HCT116 (cell line): ENCODE results near the gene SLC35F3. TPM values are rescaled to one million over a fixed set of nuclear protein-coding genes. Genes with fewer than 3 reads are reported as not detected.

Experiments
- ATAC-seq: fragments of 200-7000 bp; cut with Tn5 transposase; 2 replicates; pipeline ENCODE4 v1.9.1; 2020; ENCODE audit warnings: mild to moderate bottlenecking, moderate library complexity
- BruUV-seq: library from RNA; stranded (reverse); fragments of 400-500 nt; replicated peaks from 2 replicates; lab custom pipeline; 2021; lab: Mats Ljungman, UMichigan
- CTCF ChIA-PET: fragments of 300-600 bp; sonication (Branson Sonifier 250); formaldehyde crosslinking; loops from one replicate; lab custom pipeline; 2021; ENCODE audit warnings: antibody characterized with exemption; lab: Charles Lee
- POLR2A ChIA-PET: fragments of 300-600, 350-600 bp; sonication (Branson Sonifier 250); formaldehyde crosslinking; loops from one replicate; lab custom pipeline; 2021; ENCODE audit warnings: antibody characterized with exemption; lab: Charles Lee
- RAD21 ChIA-PET, 2 experiments: fragments of 300-600 bp; sonication (Branson Sonifier 250); formaldehyde crosslinking; loops; one replicate each; lab custom pipeline; 2023; ENCODE audit warnings: low total read pairs in 2 of 2; ENCODE audit not compliant: uncharacterized antibody in 2 of 2, unreplicated experiment in 2 of 2, low non-redundant PET in 1 of 2; lab: Charles Lee
- DNase-seq: peaks from one replicate; pipeline ENCODE4 v3.0.0-alpha.2; 2010; ENCODE audit warnings: low read depth, low spot score
- H2AFZ ChIP-seq: fragments of 200-600 bp; shearing (Covaris generic), sonication (generic); 2 replicates; pipeline ENCODE4 v1.6.1; 2017; ENCODE audit warnings: low read depth, mixed run types, mixed read lengths, antibody characterized with exemption, low read length; ENCODE audit not compliant: poor library complexity, severe bottlenecking
- H3K27ac ChIP-seq: 2 replicates; pipeline ENCODE4 v1.5.1; 2012; ENCODE audit warnings: low read depth, low read length
- H3K27me3 ChIP-seq: fragments of 200-600 bp; sonication (generic); 2 replicates; pipeline ENCODE4 v1.6.1; 2016; ENCODE audit warnings: mixed run types, low read length, mixed read lengths; ENCODE audit not compliant: insufficient read depth
- H3K36me3 ChIP-seq, 2 experiments: fragments of 200-500 bp in 1 of 2; fragments of 200-600 bp in 1 of 2; sonication (Bioruptor generic) in 1 of 2; sonication (generic) in 1 of 2; 2 replicates each; pipeline versions ENCODE4 v1.5.1 to v1.6.1; 2014 to 2016; ENCODE audit warnings: low read length in 2 of 2, inconsistent platforms in 1 of 2, mixed read lengths in 1 of 2, mixed run types in 1 of 2; ENCODE audit not compliant: insufficient read depth in 2 of 2, control insufficient read depth in 1 of 2
- H3K4me1 ChIP-seq, 2 experiments: fragments of 200-600 bp in 1 of 2; sonication (generic) in 1 of 2; 2 replicates each; pipeline versions ENCODE4 v1.5.1 to v1.6.1; 2012 to 2017; ENCODE audit warnings: low read length in 2 of 2, inconsistent platforms in 1 of 2, mild to moderate bottlenecking in 1 of 2, mixed read lengths in 1 of 2, mixed run types in 1 of 2, moderate library complexity in 1 of 2; ENCODE audit not compliant: insufficient read depth in 2 of 2, control insufficient read depth in 1 of 2
- H3K4me2 ChIP-seq: fragments of 200-600 bp; sonication (generic); 2 replicates; pipeline ENCODE4 v1.6.1; 2017; ENCODE audit warnings: mixed run types, low read length, mixed read lengths
- H3K4me3 ChIP-seq, 2 experiments: fragments of 200-600 bp in 1 of 2; sonication (generic) in 1 of 2; replicated peaks in 1 of 2; 2 replicates each; pipeline ENCODE4 v1.5.1; 2011 to 2016; ENCODE audit warnings: low read length in 2 of 2, control low read depth in 1 of 2, low read depth in 1 of 2, mild to moderate bottlenecking in 1 of 2, mixed read lengths in 1 of 2, mixed run types in 1 of 2
- H3K79me2 ChIP-seq: fragments of 200-600 bp; sonication (generic); 2 replicates; pipeline ENCODE4 v1.6.1; 2017; ENCODE audit warnings: mild to moderate bottlenecking, mixed run types, low read length, moderate library complexity, mixed read lengths; ENCODE audit not compliant: insufficient read depth
- H3K9ac ChIP-seq: fragments of 200-600 bp; sonication (generic); 2 replicates; pipeline ENCODE4 v1.6.1; 2016; ENCODE audit warnings: low read length, mixed read lengths
- H3K9me2 ChIP-seq: fragments of 200-600 bp; sonication (generic), shearing (Covaris generic); 2 replicates; pipeline ENCODE4 v1.6.1; 2017; ENCODE audit warnings: mixed run types, mild to moderate bottlenecking, moderate library complexity; ENCODE audit not compliant: insufficient read depth
- H3K9me3 ChIP-seq, 2 experiments: fragments of 200-500 bp in 1 of 2; fragments of 200-600 bp in 1 of 2; sonication (Bioruptor generic) in 1 of 2; sonication (generic) in 1 of 2; 2 replicates each; pipeline ENCODE4 v1.6.1; 2014 to 2017; ENCODE audit warnings: low read length in 2 of 2, mixed read lengths in 2 of 2, inconsistent platforms in 1 of 2, low read depth in 1 of 2, mild to moderate bottlenecking in 1 of 2, mixed run types in 1 of 2, moderate library complexity in 1 of 2; ENCODE audit not compliant: control insufficient read depth in 1 of 2, insufficient read depth in 1 of 2
- H4K20me1 ChIP-seq: fragments of 200-600 bp; sonication (generic), shearing (Covaris generic); 2 replicates; pipeline ENCODE4 v1.6.1; 2017; ENCODE audit warnings: mixed run types, mild to moderate bottlenecking, moderate library complexity; ENCODE audit not compliant: insufficient read depth
- CEBPB ChIP-seq: IDR thresholded peaks from 2 replicates; pipeline ENCODE4 v1.6.1; 2012; ENCODE audit warnings: low read depth
- ELF1 ChIP-seq: IDR thresholded peaks from 2 replicates; pipeline ENCODE4 v1.6.1; 2012; ENCODE audit warnings: low read depth, borderline replicate concordance
- EZH2 ChIP-seq: fragments of 200-600 bp; sonication (generic); IDR thresholded peaks from 2 replicates; pipeline ENCODE4 v1.6.1; 2017; ENCODE audit warnings: antibody characterized with exemption, mixed run types
- EZH2phosphoT487 ChIP-seq: fragments of 200-600 bp; IDR thresholded peaks from 2 replicates; pipeline ENCODE4 v1.6.1; 2018; ENCODE audit warnings: antibody characterized with exemption, borderline replicate concordance
- FOSL1 ChIP-seq: IDR thresholded peaks from 2 replicates; pipeline ENCODE4 v1.6.1; 2012; ENCODE audit warnings: low read depth
- JUND ChIP-seq: IDR thresholded peaks from 2 replicates; pipeline ENCODE4 v1.6.1; 2012
- POLR2A ChIP-seq: IDR thresholded peaks from 2 replicates; pipeline ENCODE4 v1.7.0; 2011; ENCODE audit warnings: borderline replicate concordance; ENCODE audit not compliant: insufficient read depth, insufficient read length; ENCODE audit errors: extremely low read depth
- POLR2AphosphoS5 ChIP-seq: IDR thresholded peaks from 2 replicates; pipeline ENCODE4 v1.6.1; 2011; ENCODE audit warnings: mild to moderate bottlenecking, low read depth, low read length, moderate library complexity
- RAD21 ChIP-seq: IDR thresholded peaks from 2 replicates; pipeline ENCODE4 v1.6.1; 2012; ENCODE audit warnings: low read depth, mild to moderate bottlenecking
- SP1 ChIP-seq: IDR thresholded peaks from 2 replicates; pipeline ENCODE4 v1.6.1; 2012; ENCODE audit warnings: low read depth
- SRF ChIP-seq: IDR thresholded peaks from 2 replicates; pipeline ENCODE4 v1.6.1; 2012; ENCODE audit warnings: low read depth
- YY1 ChIP-seq: IDR thresholded peaks from 2 replicates; pipeline ENCODE4 v1.6.1; 2011; ENCODE audit warnings: low read length, low read depth, moderate library complexity, mild to moderate bottlenecking; ENCODE audit not compliant: insufficient replicate concordance; ENCODE audit errors: extremely low read depth
- ZFX ChIP-seq: fragments of 450-650 bp; IDR thresholded peaks from 2 replicates; pipeline ENCODE4 v1.6.1; 2017
- intact Hi-C: fragments of 100-400 bp; cut with micrococcal nuclease; formaldehyde crosslinking; loops from 2 replicates; pipeline ENCODE4 v1.10.0; 2022
- total RNA-seq: library from RNA; stranded (reverse); gene quantifications from one replicate; pipeline ENCODE4 v1.2.1, GENCODE V29; 2021; ENCODE audit not compliant: unreplicated experiment
- TF ChIP-seq, protein P1 (sequence below): IDR thresholded peaks from 2 replicates; pipeline ENCODE4 v1.6.1; 2012; ENCODE audit warnings: low read depth
- TF ChIP-seq, protein P2 (sequence below): IDR thresholded peaks from 2 replicates; pipeline ENCODE4 v1.6.1; 2012

Gene SLC35F3
- total RNA-seq, 1 experiment from 2014 or later, result 6.4 TPM

DNA sequence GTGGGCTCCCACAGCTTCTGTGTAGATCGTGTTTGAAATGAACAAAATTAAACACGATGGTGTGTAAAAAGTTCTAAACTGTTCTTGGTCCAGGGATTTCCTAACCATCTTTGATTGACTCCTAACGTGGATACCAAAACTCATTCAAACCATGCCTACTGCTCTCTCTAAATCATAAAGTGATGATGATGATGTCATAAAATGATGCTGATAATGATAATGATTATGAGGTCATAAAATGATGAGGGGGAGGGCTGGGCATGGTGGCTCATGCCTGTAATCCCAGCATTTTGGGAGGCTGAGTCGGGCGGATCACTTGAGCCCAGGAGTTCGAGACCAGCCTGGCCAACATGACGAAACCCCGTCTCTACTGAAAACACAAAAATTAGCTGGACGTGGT is 335.5 kb downstream of the SLC35F3 start:
- DNase-seq (no peak), ATAC-seq (no peak)
- CTCF ChIA-PET, result no interaction called here
- H3K4me1 ChIP-seq, result no peaks in the 10 kb centered on the region
- no peaks in the 10 kb centered on the region for H3K36me3 ChIP-seq
- no peak overlapping the region for H3K9ac ChIP-seq
- RAD21 ChIA-PET, result no interaction called here
- H3K9me2 ChIP-seq, result no peaks in the 10 kb centered on the region
- BruUV-seq, result no TSS peak
- POLR2A ChIA-PET, result no interaction called here
- H4K20me1 ChIP-seq, result no peaks in the 10 kb centered on the region
- no peaks in the 10 kb centered on the region for H3K79me2 ChIP-seq
- intact Hi-C loops, result no loop called here
- TF ChIP-seq FOSL1, result no peak
- TF ChIP-seq, protein P1, sequence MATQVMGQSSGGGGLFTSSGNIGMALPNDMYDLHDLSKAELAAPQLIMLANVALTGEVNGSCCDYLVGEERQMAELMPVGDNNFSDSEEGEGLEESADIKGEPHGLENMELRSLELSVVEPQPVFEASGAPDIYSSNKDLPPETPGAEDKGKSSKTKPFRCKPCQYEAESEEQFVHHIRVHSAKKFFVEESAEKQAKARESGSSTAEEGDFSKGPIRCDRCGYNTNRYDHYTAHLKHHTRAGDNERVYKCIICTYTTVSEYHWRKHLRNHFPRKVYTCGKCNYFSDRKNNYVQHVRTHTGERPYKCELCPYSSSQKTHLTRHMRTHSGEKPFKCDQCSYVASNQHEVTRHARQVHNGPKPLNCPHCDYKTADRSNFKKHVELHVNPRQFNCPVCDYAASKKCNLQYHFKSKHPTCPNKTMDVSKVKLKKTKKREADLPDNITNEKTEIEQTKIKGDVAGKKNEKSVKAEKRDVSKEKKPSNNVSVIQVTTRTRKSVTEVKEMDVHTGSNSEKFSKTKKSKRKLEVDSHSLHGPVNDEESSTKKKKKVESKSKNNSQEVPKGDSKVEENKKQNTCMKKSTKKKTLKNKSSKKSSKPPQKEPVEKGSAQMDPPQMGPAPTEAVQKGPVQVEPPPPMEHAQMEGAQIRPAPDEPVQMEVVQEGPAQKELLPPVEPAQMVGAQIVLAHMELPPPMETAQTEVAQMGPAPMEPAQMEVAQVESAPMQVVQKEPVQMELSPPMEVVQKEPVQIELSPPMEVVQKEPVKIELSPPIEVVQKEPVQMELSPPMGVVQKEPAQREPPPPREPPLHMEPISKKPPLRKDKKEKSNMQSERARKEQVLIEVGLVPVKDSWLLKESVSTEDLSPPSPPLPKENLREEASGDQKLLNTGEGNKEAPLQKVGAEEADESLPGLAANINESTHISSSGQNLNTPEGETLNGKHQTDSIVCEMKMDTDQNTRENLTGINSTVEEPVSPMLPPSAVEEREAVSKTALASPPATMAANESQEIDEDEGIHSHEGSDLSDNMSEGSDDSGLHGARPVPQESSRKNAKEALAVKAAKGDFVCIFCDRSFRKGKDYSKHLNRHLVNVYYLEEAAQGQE, result no peak
- TF ChIP-seq ELF1, result no peak
- TF ChIP-seq YY1, result no peak
- TF ChIP-seq, protein P2, sequence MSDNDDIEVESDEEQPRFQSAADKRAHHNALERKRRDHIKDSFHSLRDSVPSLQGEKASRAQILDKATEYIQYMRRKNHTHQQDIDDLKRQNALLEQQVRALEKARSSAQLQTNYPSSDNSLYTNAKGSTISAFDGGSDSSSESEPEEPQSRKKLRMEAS, result no peak
- TF ChIP-seq CEBPB, result no peak
- no peak for TF ChIP-seq EZH2phosphoT487
- no peak for TF ChIP-seq EZH2
- TF ChIP-seq RAD21, result no peak
- no peak for TF ChIP-seq ZFX
- TF ChIP-seq POLR2AphosphoS5, result no peak
- TF ChIP-seq POLR2A, result no peak
- no peak for TF ChIP-seq JUND
- TF ChIP-seq SP1, result no peak
- TF ChIP-seq SRF, result no peak
- H3K4me2 ChIP-seq, result no peak overlapping the region
- no peaks in the 10 kb centered on the region for H3K9me3 ChIP-seq
- H3K4me3 ChIP-seq, result no peak overlapping the region
- H3K27ac ChIP-seq, result no peak overlapping the region
- no peaks in the 10 kb centered on the region for H3K27me3 ChIP-seq
- no peak overlapping the region for H2AFZ ChIP-seq
